HG03575 (cell line): Measurements from ENCODE around the gene CCNT2.
A peak's percentile ranks its signal among the peaks of the same experiment; 100 is the strongest.
"Not testable (repeated sequence)": the region's sequence is repeated elsewhere in the genome, so short reads cannot be mapped to it uniquely, and the experiment has no call there.

ENCODE experiments used
- ATAC-seq: cut with Tn5 transposase; IDR thresholded peaks from one replicate; pipeline ENCODE4 v1.9.1; 2021; ENCODE audit not compliant: unreplicated experiment, insufficient number of reproducible peaks, low FRiP score; ENCODE audit errors: extremely low read depth

The CCNT2 gene

GRCh38 chr2:134918526-134919340 lies at the start of gene CCNT2:
CCNT2 (plus strand) TSS chr2:134918822; CDS start chr2:134918855, 33 bp downstream.
- ATAC-seq: peak; percentile 69

GRCh38 chr2:134869946-134870736 lies 48.5 kb upstream of the CCNT2 start:
- no peak for ATAC-seq

- no peak for ATAC-seq
These were observed 45.5 kb upstream of the CCNT2 start for GRCh38 chr2:134873152-134873551.

GRCh38 chr2:134875309-134875708 lies 43.3 kb upstream of the CCNT2 start:
- ATAC-seq: no peak

- ATAC-seq: no peak
These were observed 35.8 kb upstream of the CCNT2 start for GRCh38 chr2:134882773-134883172.

- no peak for ATAC-seq
These were observed 34.9 kb upstream of the CCNT2 start for GRCh38 chr2:134883552-134884293.

- ATAC-seq: no peak
These were observed 34.2 kb upstream of the CCNT2 start for GRCh38 chr2:134884435-134884834.

- no peak for ATAC-seq
These were observed 26.2 kb upstream of the CCNT2 start for GRCh38 chr2:134892282-134893035.

GRCh38 chr2:134897932-134898331 lies 20.7 kb upstream of the CCNT2 start:
- no peak for ATAC-seq

- ATAC-seq: no peak
These were observed 19.4 kb upstream of the CCNT2 start for GRCh38 chr2:134899204-134899603.

- no peak for ATAC-seq
These were observed 18.5 kb upstream of the CCNT2 start for GRCh38 chr2:134900151-134900550.

GRCh38 chr2:134903701-134904100 lies 14.9 kb upstream of the CCNT2 start:
- not testable (repeated sequence) for ATAC-seq

GRCh38 chr2:134905168-134905567 lies 13.5 kb upstream of the CCNT2 start:
- ATAC-seq: no peak

GRCh38 chr2:134906726-134907125 lies 11.9 kb upstream of the CCNT2 start:
- no peak for ATAC-seq

- not testable (repeated sequence) for ATAC-seq
These were observed 11.0 kb upstream of the CCNT2 start for GRCh38 chr2:134907441-134908116.

GRCh38 chr2:134910763-134911399 lies 7.7 kb upstream of the CCNT2 start:
- no peak for ATAC-seq

- ATAC-seq: no peak
These were observed 7.2 kb upstream of the CCNT2 start for GRCh38 chr2:134911400-134911785.

GRCh38 chr2:134912361-134912760 lies 6.3 kb upstream of the CCNT2 start:
- no peak for ATAC-seq
